Measurements from ENCODE around the gene HSD17B1. TPM values are rescaled to one million over a fixed set of nuclear protein-coding genes. Genes with fewer than 3 reads are reported as not detected.

Gene HSD17B1
- polyA plus RNA-seq, 3 donors = 0.19 to 0.72 (median 0.27) TPM

DNA sequence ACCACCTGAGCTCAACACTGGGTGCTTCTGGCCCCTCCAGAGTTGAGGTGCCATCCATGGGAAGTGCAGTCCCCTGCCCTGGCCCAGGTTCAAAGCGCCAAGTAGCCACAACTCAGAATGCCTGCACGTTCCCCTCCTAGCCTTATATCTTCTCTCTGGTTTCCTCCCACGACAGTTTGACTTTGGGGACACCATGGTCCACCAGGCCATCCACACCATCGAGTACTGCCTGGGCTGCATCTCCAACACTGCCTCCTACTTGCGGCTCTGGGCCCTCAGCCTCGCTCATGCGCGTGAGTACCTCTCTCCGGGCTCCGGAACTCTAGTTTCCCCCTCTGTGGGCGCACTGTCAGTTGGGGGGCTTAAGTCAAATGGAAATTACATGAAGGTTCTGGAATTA lies 39.0 kb upstream of the HSD17B1 start:
- no peak overlapping the region for H3K4me2 ChIP-seq (replicated peaks; ENCODE audit: extremely low read depth, low read length, poor library complexity, severe bottlenecking)
- intact Hi-C loops (cut with micrococcal nuclease) = loop anchor here in 1 of 2 donors (10.0 kb wide), 1 partner anchor 89 kb away; the partner anchor contains the start of gene CAVIN1
- H3K36me3 Mint-ChIP-seq = peaks cover 74 to 83% of the 10 kb centered on the region in 2 donors
- H3K4me3 ChIP-seq (replicated peaks in 1 of 3; ENCODE audit: low read depth in 2 of 3, low read length in 3 of 3) = no peak overlapping the region
- peaks cover 0 to 3% (median 0%) of the 10 kb centered on the region in 7 donors for H3K9me3 Mint-ChIP-seq
- H3K9me3 ChIP-seq (replicated peaks in 1 of 2; ENCODE audit: control insufficient read depth in 1 of 2, insufficient read depth in 1 of 2, low read length in 2 of 2) = no peaks in the 10 kb centered on the region
- DNase-seq = no peak
- 98% methylated on average over 6 of the region's 11 CpGs for WGBS (ENCODE audit: insufficient coverage)
- H3K4me1 Mint-ChIP-seq = peaks cover 29% of the 10 kb centered on the region
- peak overlapping the region in 1 of 7 donors; percentile 32 for H3K27ac Mint-ChIP-seq
- peaks cover 51% of the 10 kb centered on the region for H4K20me1 ChIP-seq (ENCODE audit: insufficient read depth, low read length)
- H3K27me3 ChIP-seq (ENCODE audit: control insufficient read depth in 2 of 2, insufficient read depth in 2 of 2, low read length in 2 of 2) = no peaks in the 10 kb centered on the region
- no peak overlapping the region for H3K4me3 Mint-ChIP-seq
- peaks cover 0 to 5% (median 1%) of the 10 kb centered on the region in 3 donors for H3K27me3 Mint-ChIP-seq (ENCODE audit: low read depth in 3 of 3)
- TF ChIP-seq, protein P1, sequence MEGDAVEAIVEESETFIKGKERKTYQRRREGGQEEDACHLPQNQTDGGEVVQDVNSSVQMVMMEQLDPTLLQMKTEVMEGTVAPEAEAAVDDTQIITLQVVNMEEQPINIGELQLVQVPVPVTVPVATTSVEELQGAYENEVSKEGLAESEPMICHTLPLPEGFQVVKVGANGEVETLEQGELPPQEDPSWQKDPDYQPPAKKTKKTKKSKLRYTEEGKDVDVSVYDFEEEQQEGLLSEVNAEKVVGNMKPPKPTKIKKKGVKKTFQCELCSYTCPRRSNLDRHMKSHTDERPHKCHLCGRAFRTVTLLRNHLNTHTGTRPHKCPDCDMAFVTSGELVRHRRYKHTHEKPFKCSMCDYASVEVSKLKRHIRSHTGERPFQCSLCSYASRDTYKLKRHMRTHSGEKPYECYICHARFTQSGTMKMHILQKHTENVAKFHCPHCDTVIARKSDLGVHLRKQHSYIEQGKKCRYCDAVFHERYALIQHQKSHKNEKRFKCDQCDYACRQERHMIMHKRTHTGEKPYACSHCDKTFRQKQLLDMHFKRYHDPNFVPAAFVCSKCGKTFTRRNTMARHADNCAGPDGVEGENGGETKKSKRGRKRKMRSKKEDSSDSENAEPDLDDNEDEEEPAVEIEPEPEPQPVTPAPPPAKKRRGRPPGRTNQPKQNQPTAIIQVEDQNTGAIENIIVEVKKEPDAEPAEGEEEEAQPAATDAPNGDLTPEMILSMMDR (IDR thresholded peaks at IDR 0.05) = no peak
- H3K79me2 ChIP-seq (ENCODE audit: insufficient read depth, low read length) = no peaks in the 10 kb centered on the region
- no peak overlapping the region for H3K9ac ChIP-seq (ENCODE audit: insufficient read depth, low read length, poor library complexity, severe bottlenecking)
- H3K27ac ChIP-seq (ENCODE audit: low read depth in 1 of 2, low read length in 2 of 2) = no peak overlapping the region
- H2AFZ ChIP-seq (ENCODE audit: insufficient read depth, low read depth, low read length, poor library complexity, severe bottlenecking) = no peak overlapping the region
- peaks cover 51 to 76% of the 10 kb centered on the region in 2 donors for H3K36me3 ChIP-seq (replicated peaks in 1 of 2; ENCODE audit: control insufficient read depth in 1 of 2, insufficient read depth in 2 of 2, low read length in 2 of 2)
- H3K4me1 ChIP-seq (ENCODE audit: control insufficient read depth in 1 of 2, insufficient read depth in 2 of 2, low read length in 2 of 2) = peaks cover 19 to 22% of the 10 kb centered on the region in 2 donors

DNA sequence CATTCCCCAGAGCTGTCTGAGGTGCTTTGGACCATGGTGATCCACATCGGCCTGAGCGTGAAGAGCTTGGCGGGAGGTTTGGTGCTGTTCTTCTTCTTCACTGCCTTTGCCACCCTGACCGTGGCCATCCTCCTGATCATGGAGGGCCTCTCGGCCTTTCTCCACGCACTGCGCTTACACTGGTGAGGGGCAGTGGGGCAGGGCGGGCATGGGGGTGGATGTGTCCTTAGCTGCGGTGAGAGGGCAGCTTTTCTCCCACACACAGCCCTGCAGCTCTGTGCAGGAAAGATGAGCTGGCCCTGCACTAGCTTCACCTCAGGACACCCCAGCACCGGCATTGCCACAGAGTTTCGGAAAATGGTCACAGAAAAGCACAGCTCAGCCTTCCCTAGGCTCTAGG lies 38.4 kb upstream of the HSD17B1 start:
- peaks cover 56% of the 10 kb centered on the region for H4K20me1 ChIP-seq (ENCODE audit: insufficient read depth, low read length)
- intact Hi-C loops (cut with micrococcal nuclease) = loop anchor here in 1 of 2 donors (10.0 kb wide), 1 partner anchor 89 kb away; the partner anchor contains the start of gene CAVIN1
- TF ChIP-seq, protein P1 (IDR thresholded peaks at IDR 0.05) = no peak
- H3K27ac ChIP-seq (ENCODE audit: low read depth in 1 of 2, low read length in 2 of 2) = no peak overlapping the region
- peaks cover 25 to 26% of the 10 kb centered on the region in 2 donors for H3K4me1 ChIP-seq (ENCODE audit: control insufficient read depth in 1 of 2, insufficient read depth in 2 of 2, low read length in 2 of 2)
- peaks cover 0 to 3% (median 0%) of the 10 kb centered on the region in 7 donors for H3K9me3 Mint-ChIP-seq
- no peak overlapping the region for H3K4me3 ChIP-seq (replicated peaks in 1 of 3; ENCODE audit: low read depth in 2 of 3, low read length in 3 of 3)
- H3K4me3 Mint-ChIP-seq = no peak overlapping the region
- no peak overlapping the region for H3K9ac ChIP-seq (ENCODE audit: insufficient read depth, low read length, poor library complexity, severe bottlenecking)
- H2AFZ ChIP-seq (ENCODE audit: insufficient read depth, low read depth, low read length, poor library complexity, severe bottlenecking) = no peak overlapping the region
- no peak overlapping the region for H3K4me2 ChIP-seq (replicated peaks; ENCODE audit: extremely low read depth, low read length, poor library complexity, severe bottlenecking)
- peaks cover 70 to 81% of the 10 kb centered on the region in 2 donors for H3K36me3 Mint-ChIP-seq
- peaks cover 0 to 5% (median 1%) of the 10 kb centered on the region in 3 donors for H3K27me3 Mint-ChIP-seq (ENCODE audit: low read depth in 3 of 3)
- H3K27ac Mint-ChIP-seq = no peak overlapping the region
- WGBS (ENCODE audit: insufficient coverage) = 100% methylated on average over 5 of the region's 11 CpGs
- H3K79me2 ChIP-seq (ENCODE audit: insufficient read depth, low read length) = no peaks in the 10 kb centered on the region
- H3K9me3 ChIP-seq (replicated peaks in 1 of 2; ENCODE audit: control insufficient read depth in 1 of 2, insufficient read depth in 1 of 2, low read length in 2 of 2) = no peaks in the 10 kb centered on the region
- H3K4me1 Mint-ChIP-seq = peaks cover 29% of the 10 kb centered on the region
- no peaks in the 10 kb centered on the region for H3K27me3 ChIP-seq (ENCODE audit: control insufficient read depth in 2 of 2, insufficient read depth in 2 of 2, low read length in 2 of 2)
- DNase-seq = no peak
- peaks cover 45 to 70% of the 10 kb centered on the region in 2 donors for H3K36me3 ChIP-seq (replicated peaks in 1 of 2; ENCODE audit: control insufficient read depth in 1 of 2, insufficient read depth in 2 of 2, low read length in 2 of 2)

All from CD14-positive monocyte (primary cell).